Panc1 (cell line): ENCODE results near the gene GTF2H3. TPM values are rescaled to one million over a fixed set of nuclear protein-coding genes. Genes with fewer than 3 reads are reported as not detected.
A peak's percentile ranks its signal among the peaks of the same experiment; 100 is the strongest.
"Not testable (repeated sequence)": the region's sequence is repeated elsewhere in the genome, so short reads cannot be mapped to it uniquely, and the experiment has no call there.

Experiments
- ATAC-seq: fragments of 200-7000 bp; cut with Tn5 transposase; 2 replicates; pipeline ENCODE4 v1.9.1; 2020; ENCODE audit warnings: mild to moderate bottlenecking, moderate library complexity
- BruUV-seq: library from RNA; stranded (reverse); fragments of 400-500 nt; replicated peaks from 2 replicates; lab custom pipeline; 2021; lab: Mats Ljungman, UMichigan
- CTCF ChIA-PET: fragments of 300-600 bp; sonication (Branson Sonifier 250); formaldehyde crosslinking; loops from one replicate; lab custom pipeline; 2022; ENCODE audit warnings: antibody characterized with exemption; lab: Charles Lee
- POLR2A ChIA-PET: fragments of 300-600 bp; sonication (Branson Sonifier 250); formaldehyde crosslinking; loops from one replicate; lab custom pipeline; 2022; ENCODE audit warnings: antibody characterized with exemption; lab: Charles Lee
- DNase-seq: peaks from one replicate; pipeline ENCODE4 v3.0.0-alpha.2; 2010; ENCODE audit warnings: low read depth, low spot score
- H3K27ac ChIP-seq: 2 replicates; pipeline ENCODE4 v1.5.1; 2011; ENCODE audit warnings: mild to moderate bottlenecking, low read length, inconsistent platforms
- H3K27me3 ChIP-seq: fragments of 200-500 bp; sonication (Bioruptor generic); 2 replicates; pipeline ENCODE4 v1.6.0; 2014; ENCODE audit warnings: low read length, inconsistent platforms; ENCODE audit not compliant: control insufficient read depth, insufficient read depth
- H3K36me3 ChIP-seq: fragments of 200-500 bp; sonication (Bioruptor generic); 2 replicates; pipeline ENCODE4 v1.5.1; 2014; ENCODE audit warnings: inconsistent platforms, mild to moderate bottlenecking, low read length, moderate library complexity; ENCODE audit not compliant: control insufficient read depth, insufficient read depth
- H3K4me1 ChIP-seq: 2 replicates; pipeline ENCODE4 v1.5.1; 2011; ENCODE audit warnings: inconsistent platforms, mild to moderate bottlenecking, low read length, moderate library complexity; ENCODE audit not compliant: control insufficient read depth, insufficient read depth
- H3K4me3 ChIP-seq, 2 experiments: 2 replicates each; pipeline ENCODE4 v1.5.1; 2011 to 2012; ENCODE audit warnings: low read depth in 2 of 2, low read length in 2 of 2, mild to moderate bottlenecking in 2 of 2, inconsistent platforms in 1 of 2, moderate library complexity in 1 of 2
- H3K9me3 ChIP-seq: fragments of 200-500 bp; sonication (Bioruptor generic); 2 replicates; pipeline ENCODE4 v1.5.1; 2014; ENCODE audit warnings: low read depth, mild to moderate bottlenecking, inconsistent platforms, low read length, moderate library complexity; ENCODE audit not compliant: control insufficient read depth, insufficient read depth
- CTCF ChIP-seq: fragments of 450-650 bp; IDR thresholded peaks from 2 replicates; pipeline ENCODE4 v1.5.1; 2017; ENCODE audit warnings: mild to moderate bottlenecking
- POLR2AphosphoS5 ChIP-seq: IDR thresholded peaks from 2 replicates; pipeline ENCODE4 v1.6.1; 2012; ENCODE audit warnings: mild to moderate bottlenecking, low read depth, low read length, moderate library complexity
- SIN3A ChIP-seq: IDR thresholded peaks from 2 replicates; pipeline ENCODE4 v1.6.1; 2012; ENCODE audit warnings: low read depth, mild to moderate bottlenecking, low read length, moderate library complexity, borderline replicate concordance; ENCODE audit not compliant: insufficient read depth
- TCF7L2 ChIP-seq: IDR thresholded peaks from 2 replicates; pipeline ENCODE4 v1.6.1; 2011; ENCODE audit warnings: mild to moderate bottlenecking, low read depth, low read length, inconsistent platforms
- in situ Hi-C: cut with HindIII; loops from 2 replicates; pipeline ENCODE4 v1.10.0; 2016; ENCODE audit warnings: low sequenced_read_pairs, low pct_unique_long_range_greater_than_20kb
- intact Hi-C: fragments of 100-400 bp; cut with micrococcal nuclease; formaldehyde crosslinking; loops from one replicate; pipeline ENCODE4 v1.10.0; 2022; ENCODE audit not compliant: unreplicated experiment
- total RNA-seq: library from RNA; stranded (reverse); gene quantifications from one replicate; pipeline ENCODE4 v1.2.1, GENCODE V29; 2021; ENCODE audit not compliant: unreplicated experiment

GTF2H3 gene
- total RNA-seq, 1 experiment from 2014 or later, result 40.7 TPM

- no peak for DNase-seq
- H3K27me3 ChIP-seq, result no peaks in the 10 kb centered on the region
- no peak for ATAC-seq
- no peak for TF ChIP-seq TCF7L2
- no peak for TF ChIP-seq SIN3A
- no peak for TF ChIP-seq CTCF
- no peak for TF ChIP-seq POLR2AphosphoS5
- H3K9me3 ChIP-seq, result no peaks in the 10 kb centered on the region
- H3K36me3 ChIP-seq, result peaks cover 14% of the 10 kb centered on the region
- H3K4me3 ChIP-seq, result peak overlapping the region; percentile 95 to 97
- peaks cover 7% of the 10 kb centered on the region; the same call in 1 of the 2 replicates for H3K4me1 ChIP-seq
- in situ Hi-C loops, result no loop called here
- H3K27ac ChIP-seq, result peak overlapping the region; percentile 95
- POLR2A ChIA-PET, result no interaction called here
- BruUV-seq, result no TSS peak
- CTCF ChIA-PET, result no interaction called here
- intact Hi-C loops, result no loop called here
Measured at GRCh38 chr12:123602651-123603195, 30.9 kb upstream of the GTF2H3 start.

- in situ Hi-C loops, H3K4me3 ChIP-seq, intact Hi-C loops, H3K9me3 ChIP-seq, ATAC-seq, CTCF ChIA-PET, BruUV-seq, POLR2A ChIA-PET, H3K4me1 ChIP-seq, H3K27ac ChIP-seq, H3K27me3 ChIP-seq, DNase-seq: not testable (repeated sequence)
- H3K36me3 ChIP-seq, result peaks cover 12% of the 10 kb centered on the region
Measured at GRCh38 chr12:123603495-123603894, 30.1 kb upstream of the GTF2H3 start.

GRCh38 chr12:123607756-123608155 is 25.9 kb upstream of the GTF2H3 start:
- ATAC-seq, result no peak

More at GRCh38 chr12:123607756-123608155, 25.9 kb upstream of the GTF2H3 start:
- Histone ChIP-seq H3K9me3 (no peaks in the 10 kb centered on the region), H3K4me1 (0 out of 2 replicates have a peak, but pooled peaks cover 4% of the 10 kb centered on the region), H3K27ac (no peak overlapping the region), H3K36me3 (peaks cover 33% of the 10 kb centered on the region), H3K4me3 (no peak overlapping the region), H3K27me3 (no peaks in the 10 kb centered on the region)
- TF ChIP-seq CTCF, result no peak
- BruUV-seq, result no TSS peak
- intact Hi-C loops, result no loop called here
- POLR2A ChIA-PET, result interaction anchor here (0.6 kb wide), 1 partner anchor 36 kb away, joined by 4 read pairs; no protein-coding TSS in a partner anchor
- in situ Hi-C loops, result no loop called here
- CTCF ChIA-PET, result no interaction called here
- no peak for DNase-seq
